D721Med (cell line): ENCODE measurements around the gene SLC44A1.

Experiments used
- DNase-seq: peaks from one replicate; pipeline ENCODE4 v3.0.0; 2011; ENCODE audit warnings: low spot score; ENCODE audit not compliant: insufficient read length
- FAIRE-seq: peaks from 2 replicates; lab custom pipeline; 2011; peaks lifted over from hg19 to GRCh38; lab: Jason Lieb, UNC
- TF ChIP-seq, protein P1 (sequence below): IDR thresholded peaks from 2 replicates; pipeline ENCODE4 v1.5.1; 2012; ENCODE audit warnings: mild to moderate bottlenecking, control low read depth; ENCODE audit not compliant: insufficient read depth; ENCODE audit errors: missing control alignments

SLC44A1 gene

DNA sequence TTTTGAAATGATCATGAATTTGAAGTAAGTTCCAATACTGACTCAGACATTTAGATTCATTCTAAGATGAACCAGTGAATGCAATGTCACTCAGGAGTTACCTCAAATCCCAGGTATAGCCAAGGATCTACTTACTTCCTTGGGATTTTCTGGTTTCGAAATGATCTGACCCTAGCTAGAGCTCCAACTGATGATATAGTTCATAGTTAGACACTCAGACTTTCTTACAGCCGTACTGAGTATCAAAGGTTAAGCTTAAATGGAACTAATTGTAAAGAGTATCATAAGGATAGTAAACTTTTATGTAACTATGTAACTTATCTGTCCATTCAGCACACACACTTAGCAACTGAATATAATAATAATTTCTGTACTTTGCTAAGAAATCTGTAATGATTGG, 119.4 kb downstream of the SLC44A1 start:
- FAIRE-seq = peak; percentile 25
- TF ChIP-seq, protein P1, sequence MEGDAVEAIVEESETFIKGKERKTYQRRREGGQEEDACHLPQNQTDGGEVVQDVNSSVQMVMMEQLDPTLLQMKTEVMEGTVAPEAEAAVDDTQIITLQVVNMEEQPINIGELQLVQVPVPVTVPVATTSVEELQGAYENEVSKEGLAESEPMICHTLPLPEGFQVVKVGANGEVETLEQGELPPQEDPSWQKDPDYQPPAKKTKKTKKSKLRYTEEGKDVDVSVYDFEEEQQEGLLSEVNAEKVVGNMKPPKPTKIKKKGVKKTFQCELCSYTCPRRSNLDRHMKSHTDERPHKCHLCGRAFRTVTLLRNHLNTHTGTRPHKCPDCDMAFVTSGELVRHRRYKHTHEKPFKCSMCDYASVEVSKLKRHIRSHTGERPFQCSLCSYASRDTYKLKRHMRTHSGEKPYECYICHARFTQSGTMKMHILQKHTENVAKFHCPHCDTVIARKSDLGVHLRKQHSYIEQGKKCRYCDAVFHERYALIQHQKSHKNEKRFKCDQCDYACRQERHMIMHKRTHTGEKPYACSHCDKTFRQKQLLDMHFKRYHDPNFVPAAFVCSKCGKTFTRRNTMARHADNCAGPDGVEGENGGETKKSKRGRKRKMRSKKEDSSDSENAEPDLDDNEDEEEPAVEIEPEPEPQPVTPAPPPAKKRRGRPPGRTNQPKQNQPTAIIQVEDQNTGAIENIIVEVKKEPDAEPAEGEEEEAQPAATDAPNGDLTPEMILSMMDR = no peak

GRCh38 chr9:105369911-105370310, 125.5 kb downstream of the SLC44A1 start:
- FAIRE-seq (no peak), DNase-seq (no peak)
- TF ChIP-seq, protein P1 = no peak

More for the DNA sequence above, 119.4 kb downstream of the SLC44A1 start:
- no peak for DNase-seq

- FAIRE-seq (no peak), DNase-seq (no peak)
- TF ChIP-seq, protein P1 = no peak
Measured at GRCh38 chr9:105373723-105374122, 129.3 kb downstream of the SLC44A1 start.

DNA sequence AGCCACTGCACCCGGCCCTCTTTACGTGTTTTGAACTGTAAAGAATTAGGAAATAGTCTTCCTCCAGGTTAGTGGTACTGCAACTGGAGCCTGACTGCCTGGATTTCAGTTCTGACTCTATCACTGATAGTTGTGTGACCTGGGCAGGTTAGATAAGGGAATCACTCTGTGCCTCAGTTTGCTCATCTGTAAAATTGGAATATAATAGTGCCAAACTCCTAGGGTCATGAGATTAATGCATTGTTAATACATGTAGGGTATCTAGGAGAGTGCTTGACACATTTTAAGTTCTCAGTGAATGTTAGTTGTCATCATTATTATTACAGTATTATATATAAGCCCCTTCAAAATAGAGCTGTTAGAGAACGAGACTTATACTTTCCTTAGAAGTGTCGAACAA, 130.9 kb downstream of the SLC44A1 start:
- TF ChIP-seq, protein P1 = no peak
- no peak for FAIRE-seq
- no peak for DNase-seq

- TF ChIP-seq, protein P1 = no peak
- DNase-seq (no peak), FAIRE-seq (no peak)
Measured at GRCh38 chr9:105376893-105377292, 132.4 kb downstream of the SLC44A1 start.

- DNase-seq = no peak
- FAIRE-seq = peak; percentile 25
- TF ChIP-seq, protein P1 = no peak
Measured at GRCh38 chr9:105385381-105385985, 141.0 kb downstream of the SLC44A1 start.

DNA sequence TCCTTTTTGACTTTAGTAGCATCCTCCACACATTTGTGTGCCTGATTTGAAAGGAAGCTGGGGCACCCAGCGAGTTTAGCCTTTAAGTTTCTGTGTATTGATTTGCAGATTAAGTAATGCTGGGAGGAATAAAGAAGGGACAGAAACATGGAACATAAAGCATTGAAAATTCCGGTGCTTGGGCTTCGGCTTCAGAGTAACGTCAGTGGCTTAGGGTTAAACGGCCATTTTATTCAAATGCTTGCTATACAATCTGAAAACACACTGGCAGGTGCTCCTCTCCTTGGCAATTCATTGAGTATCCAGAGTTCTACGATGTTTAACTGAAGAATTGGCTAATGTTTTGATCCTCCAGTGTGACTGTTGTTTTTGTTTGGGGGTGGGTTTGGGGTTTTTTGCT, 145.3 kb downstream of the SLC44A1 start:
- no peak for DNase-seq
- TF ChIP-seq, protein P1 = no peak
- no peak for FAIRE-seq
